ENCODE measurements around the gene TBCB. TPM values are rescaled to one million over a fixed set of nuclear protein-coding genes. Genes with fewer than 3 reads are reported as not detected.
A peak's percentile ranks its signal among the peaks of the same experiment; 100 is the strongest.

TBCB gene
- total and polyA plus RNA-seq, 2 donors (not counting 3 experiments of a cell fraction or from before 2014, with no cell fraction given), result 178 to 363 TPM

- FAIRE-seq, result no peak
- TF ChIP-seq CTCF (IDR thresholded peaks at IDR 0.05; ENCODE audit: extremely low read depth in 1 of 2, insufficient read depth in 1 of 2, low read depth in 1 of 2, low read length in 2 of 2) (no peak), MAX (IDR thresholded peaks at IDR 0.05; ENCODE audit: insufficient read depth, insufficient read length) (no peak), POLR2AphosphoS5 (IDR thresholded peaks at IDR 0.05; ENCODE audit: insufficient read depth, low read depth, low read length) (no peak), EZH2 (IDR thresholded peaks at IDR 0.05; ENCODE audit: borderline replicate concordance, low read depth, low read length, severe bottlenecking) (no peak), JUN (IDR thresholded peaks at IDR 0.05; ENCODE audit: borderline replicate concordance, insufficient read depth, insufficient read length, low read depth) (no peak), MYC (IDR thresholded peaks at IDR 0.05; ENCODE audit: low read depth, low read length) (no peak), FOS (IDR thresholded peaks at IDR 0.05; ENCODE audit: borderline replicate concordance, insufficient read depth, low read length) (no peak), POLR2A (IDR thresholded peaks at IDR 0.05; ENCODE audit: low read depth, low read length) (no peak), GATA2 (IDR thresholded peaks at IDR 0.05; ENCODE audit: insufficient read depth, insufficient read length, low read depth, low read length) (no peak)
- peaks cover 8 to 38% of the 10 kb centered on the region in 2 experiments for H3K36me3 ChIP-seq (ENCODE audit: control insufficient read depth in 2 of 2, extremely low read depth in 1 of 2, insufficient read depth in 2 of 2, low read length in 2 of 2)
- H3K9me3 ChIP-seq (replicated peaks; ENCODE audit: control insufficient read depth, insufficient read depth, low read length), result no peaks in the 10 kb centered on the region
- ChIA-PET CTCF (interaction anchor here (2.5 to 3.4 kb wide), 3 partner anchors 19 to 91 kb away, joined by 8 to 23 read pairs (median 12); no protein-coding TSS in a partner anchor), POLR2A (no interaction called here)
- no TSS peak for BruUV-seq (replicated peaks)
- no peaks in the 10 kb centered on the region for H4K20me1 ChIP-seq (replicated peaks; ENCODE audit: control insufficient read depth, extremely low read depth, insufficient read depth, low read length)
- H3K27ac ChIP-seq (ENCODE audit: insufficient read depth, low read depth, low read length), result peak overlapping the region; percentile 19
- no peak overlapping the region for H3K4me2 ChIP-seq (ENCODE audit: insufficient read depth, low read length)
- dilution Hi-C loops (cut with MboI; ENCODE audit: extremely low pct_ligation_motif_present, low sequenced_read_pairs) (no loop called here), intact Hi-C loops (cut with micrococcal nuclease) (no loop called here)
- H3K4me1 ChIP-seq (ENCODE audit: control insufficient read depth, extremely low read depth, insufficient read depth, low read length), result peaks cover 13% of the 10 kb centered on the region
- no peaks in the 10 kb centered on the region for H3K9me1 ChIP-seq (replicated peaks; ENCODE audit: control insufficient read depth, extremely low read depth, insufficient read depth, low read length)
- H3K27me3 ChIP-seq (ENCODE audit: control insufficient read depth in 2 of 2, insufficient read depth in 2 of 2, low read length in 2 of 2), result no peaks in the 10 kb centered on the region
- H3K79me2 ChIP-seq (ENCODE audit: control insufficient read depth, insufficient read depth, low read length), result no peaks in the 10 kb centered on the region
- H3K4me3 ChIP-seq (replicated peaks in 1 of 3; ENCODE audit: insufficient read depth in 1 of 3, low read depth in 1 of 3, low read length in 3 of 3), result no peak overlapping the region
- no peak for DNase-seq (ENCODE audit: low read depth, low spot score)
- no peak overlapping the region for H2AFZ ChIP-seq (ENCODE audit: low read depth, low read length)
- H3K9ac ChIP-seq (replicated peaks; ENCODE audit: extremely low read depth, insufficient read depth, low read length), result no peak overlapping the region
Measured at GRCh38 chr19:36150586-36150985, 35.3 kb downstream of the TBCB start.

Data from endothelial cell of umbilical vein (primary cell).